ENCODE results near the gene OAS2.
A peak's percentile ranks its signal among the peaks of the same experiment; 100 is the strongest.

Gene OAS2

GRCh38 chr12:113000433-113000832, 22.1 kb downstream of the OAS2 start:
- no peak for TF ChIP-seq CTCF (IDR thresholded peaks at IDR 0.05; ENCODE audit: insufficient read depth, low read depth, low read length, missing control alignments)
- no peak overlapping the region for H3K4me3 ChIP-seq (ENCODE audit: low read length)

GRCh38 chr12:113002155-113002554, 23.8 kb downstream of the OAS2 start:
- TF ChIP-seq CTCF (IDR thresholded peaks at IDR 0.05; ENCODE audit: insufficient read depth, low read depth, low read length, missing control alignments), result peak; percentile 11
- DNase-seq (ENCODE audit: low read depth), result no peak
- H3K4me3 ChIP-seq (ENCODE audit: low read length), result no peak overlapping the region

More at GRCh38 chr12:113000433-113000832, 22.1 kb downstream of the OAS2 start:
- no peak for DNase-seq (ENCODE audit: low read depth)

- no peak for DNase-seq (ENCODE audit: low read depth)
- H3K4me3 ChIP-seq (ENCODE audit: low read length), result no peak overlapping the region
- no peak for TF ChIP-seq CTCF (IDR thresholded peaks at IDR 0.05; ENCODE audit: insufficient read depth, low read depth, low read length, missing control alignments)
Observed at GRCh38 chr12:113002676-113003075, 24.4 kb downstream of the OAS2 start.

- DNase-seq (ENCODE audit: low read depth), result no peak
- TF ChIP-seq CTCF (IDR thresholded peaks at IDR 0.05; ENCODE audit: insufficient read depth, low read depth, low read length, missing control alignments), result no peak
- no peak overlapping the region for H3K4me3 ChIP-seq (ENCODE audit: low read length)
Observed at GRCh38 chr12:113003636-113004035, 25.3 kb downstream of the OAS2 start.

GRCh38 chr12:113005762-113006161, 27.4 kb downstream of the OAS2 start:
- peak; percentile 22 for DNase-seq (ENCODE audit: low read depth)
- H3K4me3 ChIP-seq (ENCODE audit: low read length), result no peak overlapping the region
- peak; percentile 41 for TF ChIP-seq CTCF (IDR thresholded peaks at IDR 0.05; ENCODE audit: insufficient read depth, low read depth, low read length, missing control alignments)

GRCh38 chr12:113006206-113006605, 27.9 kb downstream of the OAS2 start:
- no peak for DNase-seq (ENCODE audit: low read depth)
- TF ChIP-seq CTCF (IDR thresholded peaks at IDR 0.05; ENCODE audit: insufficient read depth, low read depth, low read length, missing control alignments), result no peak
- H3K4me3 ChIP-seq (ENCODE audit: low read length), result no peak overlapping the region

- no peak for DNase-seq (ENCODE audit: low read depth)
- TF ChIP-seq CTCF (IDR thresholded peaks at IDR 0.05; ENCODE audit: insufficient read depth, low read depth, low read length, missing control alignments), result no peak
- H3K4me3 ChIP-seq (ENCODE audit: low read length), result no peak overlapping the region
Observed at GRCh38 chr12:113006641-113007040, 28.3 kb downstream of the OAS2 start.

All from epithelial cell of esophagus (primary cell).